NT2/D1 (cell line): ENCODE results near the gene AMPH.

Experiments used
- DNase-seq: peaks from one replicate; pipeline ENCODE4 v3.0.0-alpha.2; 2011; ENCODE audit warnings: low read depth, low spot score
- H3K27me3 ChIP-seq: 2 replicates; pipeline ENCODE4 v1.6.0; 2011; ENCODE audit warnings: mild to moderate bottlenecking; ENCODE audit not compliant: insufficient read length, insufficient read depth
- H3K36me3 ChIP-seq: 2 replicates; pipeline ENCODE4 v1.6.1; 2011; ENCODE audit warnings: mild to moderate bottlenecking, low read length, mixed read lengths; ENCODE audit not compliant: insufficient read depth, insufficient read length
- H3K4me1 ChIP-seq: 2 replicates; pipeline ENCODE4 v1.5.1; 2011; ENCODE audit not compliant: insufficient read depth, insufficient read length
- H3K4me3 ChIP-seq: 2 replicates; pipeline ENCODE4 v1.5.1; 2011; ENCODE audit warnings: low read depth; ENCODE audit not compliant: insufficient read length
- H3K9ac ChIP-seq: 2 replicates; pipeline ENCODE4 v1.6.0; 2011; ENCODE audit warnings: low read depth; ENCODE audit not compliant: insufficient read length
- H3K9me3 ChIP-seq: 2 replicates; pipeline ENCODE4 v1.5.1; 2011; ENCODE audit warnings: mild to moderate bottlenecking, low read length; ENCODE audit not compliant: insufficient read depth
- SUZ12 ChIP-seq: IDR thresholded peaks from 2 replicates; pipeline ENCODE4 v1.6.1; 2011; ENCODE audit not compliant: insufficient read length, insufficient read depth; ENCODE audit errors: extremely low read depth
- YY1 ChIP-seq: IDR thresholded peaks from 2 replicates; pipeline ENCODE4 v1.6.1; 2011; ENCODE audit not compliant: insufficient read length, insufficient read depth
- ZNF274 ChIP-seq: IDR thresholded peaks from 2 replicates; pipeline ENCODE4 v1.6.1; 2011; ENCODE audit warnings: mild to moderate bottlenecking, low read depth, low read length

Gene AMPH

DNA sequence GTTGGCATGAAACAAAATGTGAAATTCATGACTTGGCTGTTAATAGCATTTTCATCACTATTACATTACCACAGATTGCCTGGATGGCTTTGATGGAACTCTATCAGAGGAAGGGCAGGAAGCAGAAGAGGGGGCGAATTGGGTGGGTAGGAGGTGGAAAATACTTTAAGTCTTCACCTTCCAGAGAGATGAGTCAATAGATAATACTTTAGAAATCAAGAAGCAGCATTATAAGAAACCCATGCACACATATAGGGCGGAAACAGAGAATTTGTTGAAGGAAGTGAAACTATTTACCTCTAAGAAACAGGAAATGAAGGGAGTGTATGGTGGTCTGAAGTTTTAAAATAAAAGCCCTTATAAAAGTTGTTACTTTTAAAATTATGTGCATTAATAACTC, 205.7 kb downstream of the AMPH start:
- Histone ChIP-seq H3K36me3 (no peaks in the 10 kb centered on the region), H3K27me3 (no peaks in the 10 kb centered on the region)

DNA sequence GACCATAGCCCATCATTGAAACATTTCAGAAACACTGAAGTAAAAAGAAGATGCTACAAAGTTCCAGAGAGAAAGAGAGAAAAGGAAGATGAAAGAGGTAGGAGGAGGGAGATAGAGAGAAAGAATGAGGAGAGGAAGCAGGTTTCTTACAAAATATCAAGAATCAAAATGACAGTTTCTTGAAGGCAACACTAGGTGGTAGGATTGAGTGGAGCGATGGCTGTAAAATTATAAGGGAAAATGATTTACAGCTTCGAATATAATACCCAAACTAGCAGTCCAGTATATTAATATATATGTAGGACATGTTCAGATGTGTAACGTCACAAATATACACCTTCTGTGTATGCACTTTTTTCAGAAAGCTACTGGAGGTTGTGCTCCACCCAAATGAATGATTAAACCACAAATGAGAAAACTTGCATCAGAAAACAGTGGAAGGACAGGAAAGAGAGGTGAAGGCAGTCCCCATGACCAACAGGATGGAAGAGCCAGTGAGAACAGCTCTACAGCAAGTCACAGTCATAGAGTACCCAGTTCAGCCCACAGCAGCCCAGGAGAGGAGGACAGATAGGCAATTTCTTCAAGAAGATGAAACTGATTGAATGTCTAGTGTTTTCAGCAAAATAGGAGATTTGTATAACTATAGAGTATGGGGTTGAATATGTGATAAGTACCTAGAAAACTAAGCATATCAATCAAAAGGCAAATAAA, 206.3 kb downstream of the AMPH start:
- Histone ChIP-seq H3K27me3 (no peaks in the 10 kb centered on the region), H3K36me3 (no peaks in the 10 kb centered on the region), H3K9me3 (no peaks in the 10 kb centered on the region), H3K4me3 (no peak overlapping the region), H3K9ac (no peak overlapping the region), H3K4me1 (no peaks in the 10 kb centered on the region)
- TF ChIP-seq ZNF274 (no peak), SUZ12 (no peak), YY1 (no peak)
- DNase-seq = no peak

More for the DNA sequence above, 205.7 kb downstream of the AMPH start:
- no peaks in the 10 kb centered on the region for H3K4me1 ChIP-seq
- no peak overlapping the region for H3K4me3 ChIP-seq
- H3K9me3 ChIP-seq = no peaks in the 10 kb centered on the region
- no peak for TF ChIP-seq YY1
- TF ChIP-seq ZNF274 = no peak
- TF ChIP-seq SUZ12 = no peak
- no peak for DNase-seq
- no peak overlapping the region for H3K9ac ChIP-seq

DNA sequence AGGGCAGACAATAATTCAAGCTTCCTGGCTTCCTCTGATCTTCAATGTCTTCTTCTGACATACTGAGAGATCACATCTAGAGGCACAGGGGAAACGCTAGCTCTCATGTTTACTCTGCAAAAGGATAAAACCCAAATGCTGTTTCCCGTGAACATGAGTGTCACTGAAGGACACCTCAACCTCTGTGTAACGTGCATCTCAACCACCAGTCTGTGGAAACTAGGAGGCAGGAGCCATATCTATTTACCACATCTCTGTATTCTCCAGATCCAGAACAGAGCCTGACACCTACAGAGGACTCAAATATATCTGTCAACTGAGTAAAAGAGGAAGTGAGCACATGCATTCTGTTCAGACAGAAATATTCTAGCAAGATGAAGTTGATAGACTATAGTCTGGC, 217.4 kb downstream of the AMPH start:
- Histone ChIP-seq H3K4me3 (no peak overlapping the region), H3K4me1 (no peaks in the 10 kb centered on the region), H3K27me3 (no peaks in the 10 kb centered on the region), H3K9me3 (no peaks in the 10 kb centered on the region), H3K9ac (no peak overlapping the region), H3K36me3 (no peaks in the 10 kb centered on the region)
- TF ChIP-seq ZNF274 (no peak), SUZ12 (no peak), YY1 (no peak)
- DNase-seq = no peak

DNA sequence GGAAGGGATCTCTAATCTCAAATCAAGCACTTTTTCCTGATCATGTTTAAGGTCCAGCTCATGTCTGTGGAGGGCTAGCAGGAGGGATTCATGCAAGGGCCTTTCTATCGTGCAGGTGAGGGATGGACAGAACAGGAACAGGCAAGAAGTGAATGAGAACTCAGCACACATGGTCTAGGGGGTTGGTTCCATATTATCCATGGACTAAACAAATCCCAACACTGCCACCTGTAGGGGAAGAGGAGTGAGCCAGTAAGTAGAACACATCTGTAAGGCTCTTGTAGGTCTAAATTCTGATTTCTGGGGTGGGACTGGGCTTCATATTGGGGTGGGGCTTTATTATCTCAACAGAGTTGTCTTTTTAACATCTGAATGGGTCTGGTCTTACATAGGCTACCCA, 219.8 kb downstream of the AMPH start:
- no peak for DNase-seq
- Histone ChIP-seq H3K36me3 (no peaks in the 10 kb centered on the region), H3K27me3 (no peaks in the 10 kb centered on the region), H3K4me3 (no peak overlapping the region), H3K9ac (no peak overlapping the region), H3K4me1 (no peaks in the 10 kb centered on the region), H3K9me3 (no peaks in the 10 kb centered on the region)
- TF ChIP-seq YY1 (no peak), SUZ12 (no peak), ZNF274 (no peak)

DNA sequence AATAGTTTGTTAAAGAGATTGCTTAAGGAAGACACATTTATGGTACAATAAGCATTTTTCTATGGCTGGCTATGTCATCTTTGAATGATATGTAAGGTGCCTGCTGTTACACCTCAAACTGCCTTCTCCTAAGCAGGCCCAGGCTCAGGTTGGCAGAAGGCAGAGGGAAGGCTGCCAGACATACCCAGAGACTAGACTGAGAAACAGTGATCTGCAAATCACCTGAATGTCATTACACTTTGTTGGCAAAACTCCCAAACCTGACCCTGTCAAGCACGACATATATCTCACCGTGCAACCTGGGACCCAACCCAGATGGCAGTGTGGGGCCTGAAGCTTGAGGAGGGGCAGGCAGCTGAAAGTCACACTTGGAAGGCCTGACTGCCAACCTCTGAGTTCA, 221.1 kb downstream of the AMPH start:
- Histone ChIP-seq H3K4me3 (no peak overlapping the region), H3K27me3 (no peaks in the 10 kb centered on the region), H3K9ac (no peak overlapping the region), H3K4me1 (no peaks in the 10 kb centered on the region), H3K9me3 (no peaks in the 10 kb centered on the region), H3K36me3 (no peaks in the 10 kb centered on the region)
- DNase-seq = no peak
- no peak for TF ChIP-seq ZNF274
- no peak for TF ChIP-seq SUZ12
- no peak for TF ChIP-seq YY1

DNA sequence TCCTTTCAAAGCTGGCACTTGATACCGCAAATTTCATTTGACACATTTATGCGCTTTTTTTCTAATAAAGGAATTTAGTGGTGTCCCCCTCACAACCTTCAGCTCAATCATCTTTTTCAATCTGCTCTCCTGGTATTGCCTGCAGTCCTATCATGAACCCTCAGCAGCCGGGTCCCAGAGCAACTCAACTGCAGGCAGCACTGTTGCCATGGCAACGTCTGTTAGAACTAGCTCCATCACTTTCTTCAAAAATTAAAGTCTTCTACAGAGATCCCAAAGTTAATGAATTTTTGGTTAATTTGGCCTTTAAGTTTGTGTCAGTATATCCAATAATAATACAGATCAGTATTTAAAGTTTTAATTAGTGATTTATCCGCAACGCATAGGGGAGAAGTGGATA, 221.6 kb downstream of the AMPH start:
- TF ChIP-seq ZNF274 (no peak), SUZ12 (no peak), YY1 (no peak)
- Histone ChIP-seq H3K27me3 (no peaks in the 10 kb centered on the region), H3K4me3 (no peak overlapping the region), H3K9ac (no peak overlapping the region), H3K9me3 (no peaks in the 10 kb centered on the region), H3K4me1 (no peaks in the 10 kb centered on the region), H3K36me3 (no peaks in the 10 kb centered on the region)
- DNase-seq = no peak

DNA sequence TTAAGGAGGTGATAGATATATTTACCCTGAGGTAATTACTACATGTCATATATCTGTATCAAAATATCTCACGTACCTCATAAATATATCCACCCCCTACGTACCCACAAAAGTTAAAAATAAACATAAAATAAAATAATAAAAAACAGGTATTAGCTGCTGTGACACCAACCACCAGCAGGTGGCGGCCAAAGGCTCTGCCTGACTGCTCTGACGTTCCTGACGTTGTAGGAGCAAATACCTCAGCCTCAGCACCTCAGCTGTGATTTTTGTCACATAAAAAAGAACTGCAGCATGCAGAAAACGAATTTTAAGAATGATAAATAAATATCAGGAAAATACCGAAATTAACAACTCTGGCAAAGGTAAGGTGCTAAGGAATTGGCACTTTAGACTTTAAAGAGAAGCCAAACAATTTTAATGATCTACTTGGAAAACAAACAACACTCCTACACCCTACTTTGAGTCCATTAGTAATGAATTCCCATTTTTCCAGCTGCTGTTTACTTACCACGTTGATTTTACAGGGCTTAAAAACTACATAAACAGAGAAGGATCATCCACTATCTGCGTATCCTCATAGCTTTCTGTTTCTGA, 232.3 kb downstream of the AMPH start:
- DNase-seq = peak; percentile 30
- Histone ChIP-seq H3K4me1 (no peaks in the 10 kb centered on the region), H3K9me3 (no peaks in the 10 kb centered on the region; the same call in none of the 2 replicates), H3K9ac (no peak overlapping the region), H3K36me3 (no peaks in the 10 kb centered on the region), H3K4me3 (no peak overlapping the region), H3K27me3 (no peaks in the 10 kb centered on the region)
- TF ChIP-seq SUZ12 (no peak), ZNF274 (no peak), YY1 (no peak)
